H1 (cell line): ENCODE measurements around the gene RTN4RL1. TPM values are rescaled to one million over a fixed set of nuclear protein-coding genes. Genes with fewer than 3 reads are reported as not detected.

Source experiments
- CTCF ChIA-PET: fragments of 300-600 bp; sonication (Branson Sonifier 250); formaldehyde crosslinking; loops from one replicate; lab custom pipeline; 2021; ENCODE audit not compliant: partially characterized antibody; lab: Charles Lee
- POLR2A ChIA-PET: fragments of 300-600 bp; sonication (Branson Sonifier 250); formaldehyde crosslinking; loops from one replicate; lab custom pipeline; 2021; ENCODE audit warnings: inconsistent platforms; ENCODE audit not compliant: partially characterized antibody; lab: Charles Lee
- DNase-seq, 2 experiments: peaks; one replicate each; pipeline versions ENCODE4 v3.0.0 to v3.0.0-alpha.2; 2010 to 2022; ENCODE audit warnings: low spot score in 2 of 2, low read depth in 1 of 2, mixed read lengths in 1 of 2
- FAIRE-seq: peaks from 2 replicates; lab custom pipeline; 2011; peaks lifted over from hg19 to GRCh38; lab: Jason Lieb, UNC
- H2AFZ ChIP-seq: 2 replicates; pipeline ENCODE4 v1.8.1; 2012; ENCODE audit warnings: low read length, inconsistent platforms
- H2AK5ac ChIP-seq: 2 replicates; pipeline ENCODE4 v1.6.1; 2013; ENCODE audit warnings: low read depth, low read length
- H2BK120ac ChIP-seq: replicated peaks from 2 replicates; pipeline ENCODE3; 2013; ENCODE audit warnings: low read depth, low read length, inconsistent platforms
- H2BK12ac ChIP-seq: 2 replicates; pipeline ENCODE4 v1.6.1; 2013; ENCODE audit warnings: low read depth, low read length
- H2BK15ac ChIP-seq: 2 replicates; pipeline ENCODE4 v1.6.1; 2013; ENCODE audit warnings: low read length
- H2BK20ac ChIP-seq: 2 replicates; pipeline ENCODE4 v1.6.1; 2013; ENCODE audit warnings: low read length
- H2BK5ac ChIP-seq: 2 replicates; pipeline ENCODE4 v1.6.1; 2013; ENCODE audit warnings: low read depth, low read length
- H3K14ac ChIP-seq: 2 replicates; pipeline ENCODE4 v1.6.1; 2013; ENCODE audit warnings: inconsistent platforms; ENCODE audit not compliant: insufficient read length
- H3K18ac ChIP-seq: 2 replicates; pipeline ENCODE4 v1.6.1; 2013; ENCODE audit warnings: low read length; ENCODE audit errors: extremely low read depth
- H3K23ac ChIP-seq: 2 replicates; pipeline ENCODE4 v1.6.1; 2013; ENCODE audit warnings: inconsistent platforms; ENCODE audit not compliant: insufficient read length
- H3K23me2 ChIP-seq: 2 replicates; pipeline ENCODE4 v1.6.1; 2013; ENCODE audit warnings: low read depth, low read length
- H3K27ac ChIP-seq: 2 replicates; pipeline ENCODE4 v1.6.1; 2011; ENCODE audit warnings: low read depth, low read length, inconsistent platforms
- H3K27me3 ChIP-seq, 4 experiments: replicated peaks in 1 of 4; 1 replicate in 1 of 4; 2 replicates in 3 of 4; pipeline versions ENCODE4 v1.6.1 to v1.8.1; 2011 to 2013; ENCODE audit warnings: low read length in 3 of 4, mild to moderate bottlenecking in 3 of 4, inconsistent platforms in 2 of 4, mixed read lengths in 2 of 4, moderate library complexity in 1 of 4; ENCODE audit not compliant: control insufficient read depth in 3 of 4, insufficient read depth in 3 of 4; ENCODE audit errors: extremely low read depth in 1 of 4
- H3K36me3 ChIP-seq, 4 experiments: 2 replicates each; pipeline versions ENCODE4 v1.6.1 to v1.8.1; 2011 to 2013; ENCODE audit warnings: mild to moderate bottlenecking in 4 of 4, low read length in 3 of 4, moderate library complexity in 2 of 4, control low read depth in 1 of 4, inconsistent platforms in 1 of 4; ENCODE audit not compliant: insufficient read depth in 4 of 4, control insufficient read depth in 2 of 4
- H3K4ac ChIP-seq: replicated peaks from 2 replicates; pipeline ENCODE3; 2013; ENCODE audit warnings: low read length, low read depth, mixed read lengths, inconsistent platforms; ENCODE audit not compliant: insufficient read length
- H3K4me1 ChIP-seq, 4 experiments: replicated peaks in 1 of 4; 1 replicate in 1 of 4; 2 replicates in 3 of 4; pipeline versions ENCODE4 v1.6.1 to v1.8.1; 2011 to 2013; ENCODE audit warnings: low read length in 3 of 4, inconsistent platforms in 2 of 4, mixed read lengths in 1 of 4; ENCODE audit not compliant: insufficient read depth in 4 of 4, control insufficient read depth in 3 of 4
- H3K4me2 ChIP-seq, 2 experiments: 2 replicates each; pipeline versions ENCODE4 v1.6.1 to v1.8.1; 2011 to 2013; ENCODE audit warnings: low read depth in 2 of 2, low read length in 2 of 2, control low read depth in 1 of 2, inconsistent platforms in 1 of 2, mild to moderate bottlenecking in 1 of 2; ENCODE audit not compliant: insufficient read depth in 1 of 2
- H3K4me3 ChIP-seq, 4 experiments: fragments of 200-600, 300-600 bp in 1 of 4; sonication (generic), shearing (Covaris generic), sonication (Bioruptor Twin) in 1 of 4; 2 replicates each; pipeline versions ENCODE4 v1.5.1 to v1.8.1; 2011 to 2016; ENCODE audit warnings: low read length in 4 of 4, low read depth in 3 of 4, control low read depth in 2 of 4, inconsistent platforms in 2 of 4, mild to moderate bottlenecking in 2 of 4, mixed read lengths in 1 of 4, moderate library complexity in 1 of 4; ENCODE audit not compliant: insufficient read depth in 2 of 4; ENCODE audit errors: extremely low read depth in 1 of 4
- H3K56ac ChIP-seq: replicated peaks from 2 replicates; pipeline ENCODE3; 2013; ENCODE audit warnings: low read depth, mild to moderate bottlenecking, mixed read lengths, low read length, inconsistent platforms; ENCODE audit not compliant: insufficient read length
- H3K79me1 ChIP-seq: 2 replicates; pipeline ENCODE4 v1.6.1; 2013; ENCODE audit warnings: low read depth, low read length, control low read depth
- H3K79me2 ChIP-seq, 2 experiments: 2 replicates each; pipeline versions ENCODE4 v1.6.1 to v1.8.1; 2012 to 2013; ENCODE audit warnings: low read length in 2 of 2, mild to moderate bottlenecking in 2 of 2, inconsistent platforms in 1 of 2; ENCODE audit not compliant: insufficient read depth in 2 of 2, control insufficient read depth in 1 of 2
- H3K9ac ChIP-seq, 4 experiments: replicated peaks in 1 of 4; 1 replicate in 1 of 4; 2 replicates in 3 of 4; pipeline versions ENCODE4 v1.6.1 to v1.8.1; 2011 to 2013; ENCODE audit warnings: low read depth in 3 of 4, low read length in 3 of 4, control low read depth in 2 of 4, mild to moderate bottlenecking in 2 of 4, moderate library complexity in 2 of 4, inconsistent platforms in 1 of 4; ENCODE audit errors: extremely low read depth in 1 of 4
- H3K9me3 ChIP-seq, 2 experiments: 2 replicates each; pipeline versions ENCODE4 v1.6.1 to v1.8.1; 2012 to 2013; ENCODE audit warnings: mild to moderate bottlenecking in 2 of 2, moderate library complexity in 2 of 2, control low read depth in 1 of 2, inconsistent platforms in 1 of 2, low read depth in 1 of 2, low read length in 1 of 2, mixed read lengths in 1 of 2; ENCODE audit not compliant: insufficient read depth in 2 of 2
- H4K20me1 ChIP-seq, 2 experiments: replicated peaks in 1 of 2; 2 replicates each; pipeline versions ENCODE3 to v1.8.1; 2011 to 2013; ENCODE audit warnings: inconsistent platforms in 2 of 2, low read length in 2 of 2, mild to moderate bottlenecking in 1 of 2; ENCODE audit not compliant: insufficient read depth in 2 of 2, control insufficient read depth in 1 of 2
- H4K5ac ChIP-seq: 2 replicates; pipeline ENCODE4 v1.6.1; 2013; ENCODE audit warnings: low read length, low read depth, mixed read lengths, inconsistent platforms; ENCODE audit not compliant: insufficient read length
- H4K8ac ChIP-seq: 2 replicates; pipeline ENCODE4 v1.8.0; 2013; ENCODE audit warnings: mild to moderate bottlenecking, moderate library complexity, low read length, inconsistent platforms; ENCODE audit not compliant: insufficient read depth; ENCODE audit errors: extremely low read depth
- H4K91ac ChIP-seq: replicated peaks from 2 replicates; pipeline ENCODE3; 2013; ENCODE audit warnings: low read length, mixed read lengths, inconsistent platforms; ENCODE audit not compliant: insufficient read length
- HDAC2 ChIP-seq, 2 experiments: fragments of 300-600 bp in 1 of 2; sonication (generic) in 1 of 2; IDR thresholded peaks; 2 replicates each; pipeline ENCODE4 v1.6.1; 2011 to 2012; ENCODE audit warnings: low read depth in 2 of 2, low read length in 2 of 2, mild to moderate bottlenecking in 2 of 2, moderate library complexity in 2 of 2, borderline replicate concordance in 1 of 2, inconsistent platforms in 1 of 2
- KDM4A ChIP-seq: IDR thresholded peaks from one replicate; pipeline ENCODE4 v1.7.1; 2012; ENCODE audit warnings: low read depth, mild to moderate bottlenecking, moderate library complexity, low read length, inconsistent platforms; ENCODE audit not compliant: severe bottlenecking
- MAX ChIP-seq: IDR thresholded peaks from 2 replicates; pipeline ENCODE4 v1.6.1; 2012; ENCODE audit warnings: inconsistent platforms
- POLR2AphosphoS5 ChIP-seq: IDR thresholded peaks from 2 replicates; pipeline ENCODE4 v1.6.1; 2011; ENCODE audit warnings: low read depth, low read length
- RNF2 ChIP-seq: fragments of 200-900, 300-1000 bp; sonication (generic); IDR thresholded peaks from 2 replicates; pipeline ENCODE4 v1.7.1; 2016; ENCODE audit warnings: borderline replicate concordance, low read depth, mild to moderate bottlenecking, antibody characterized with exemption, low read length; ENCODE audit not compliant: poor library complexity, severe bottlenecking; ENCODE audit errors: missing control alignments
- SUZ12 ChIP-seq: fragments of 200-600 bp; sonication (generic); IDR thresholded peaks from 2 replicates; pipeline ENCODE4 v1.6.1; 2012; ENCODE audit warnings: mild to moderate bottlenecking, inconsistent platforms, low read length, moderate library complexity, mixed read lengths
- WGBS, 2 experiments: shearing (Covaris generic) in 1 of 2; methylation state at CpG; one replicate each; pipeline versions ENCODE4 v1.1.6 to v1.1.7; 2013 to 2015; ENCODE audit warnings: low lambda C conversion rate in 2 of 2, mixed read lengths in 2 of 2, inconsistent platforms in 1 of 2, low coverage in 1 of 2, missing lambda C conversion rate in 1 of 2; ENCODE audit not compliant: insufficient replicate concordance in 2 of 2, insufficient coverage in 1 of 2, insufficient read length in 1 of 2; ENCODE audit errors: extremely low coverage in 1 of 2, missing lambda C conversion rate in 1 of 2; 5-methylcytosine and 5-hydroxymethylcytosine counted together
- polyA plus RNA-seq, 7 experiments: library from polyadenylated mRNA; depleted of rRNA in 3 of 7; stranded (reverse) in 5 of 7; unstranded in 2 of 7; fragments of >200 nt in 5 of 7; fragments of 200-250 nt in 2 of 7; gene quantifications; 1 replicate in 5 of 7; 2 replicates in 1 of 7; 4 replicates in 1 of 7; pipeline versions ENCODE4 v1.2.1 to v1.2.3, GENCODE V29; 2011 to 2013; ENCODE audit warnings: missing spikeins in 2 of 7, mixed read lengths in 2 of 7
- total RNA-seq: library from RNA; stranded (reverse); fragmentation: NEBNext Ultra II Directional; extraction: Animal tissue kit (Norgen Biotek cat#: 25700); gene quantifications from 2 replicates; pipeline ENCODE4 v1.2.1, GENCODE V29; 2021

RTN4RL1 gene
- total and polyA plus RNA-seq, 2 of the 8 experiments (the other 6 are each of a cell fraction or from before 2014, with no cell fraction given) = 0.09 TPM; not detected in 1

GRCh38 chr17:1918346-1919162, 106.6 kb downstream of the RTN4RL1 start:
- Histone ChIP-seq H3K79me1 (no peaks in the 10 kb centered on the region), H3K27ac (no peak overlapping the region), H3K4me3 (no peak overlapping the region), H4K5ac (no peak overlapping the region), H3K4me2 (no peak overlapping the region), H3K18ac (no peak overlapping the region), H2AK5ac (no peak overlapping the region), H3K14ac (no peak overlapping the region), H2AFZ (no peak overlapping the region), H2BK5ac (no peak overlapping the region), H3K9ac (no peak overlapping the region), H4K8ac (no peak overlapping the region), H3K9me3 (no peaks in the 10 kb centered on the region), H4K91ac (no peak overlapping the region), H3K27me3 (peaks cover 0 to 3% (median 0%) of the 10 kb centered on the region in 4 experiments; a peak in 2 of 7 replicates), H3K79me2 (no peaks in the 10 kb centered on the region), H3K36me3 (no peaks in the 10 kb centered on the region), H2BK12ac (no peak overlapping the region), H2BK120ac (no peak overlapping the region), H4K20me1 (peaks cover 0 to 4% of the 10 kb centered on the region in 2 experiments), H3K56ac (no peak overlapping the region), H3K23ac (no peak overlapping the region), H3K4me1 (peaks cover 0 to 2% (median under 1%) of the 10 kb centered on the region in 4 experiments; a peak in 2 of 7 replicates), H3K23me2 (no peaks in the 10 kb centered on the region; the same call in 1 of the 2 replicates), H2BK15ac (no peak overlapping the region), H3K4ac (no peak overlapping the region), H2BK20ac (no peak overlapping the region)
- DNase-seq = no peak
- POLR2A ChIA-PET = no interaction called here
- TF ChIP-seq KDM4A (no peak), MAX (no peak), HDAC2 (IDR thresholded peaks at IDR 0.05; ENCODE audit: borderline replicate concordance in 1 of 2, low read depth in 2 of 2, low read length in 2 of 2) (no peak), SUZ12 (no peak), RNF2 (no peak), POLR2AphosphoS5 (no peak)
- CTCF ChIA-PET = interaction anchor here (1.0 to 3.5 kb wide), 3 partner anchors 8 to 128 kb away, joined by 4 to 20 read pairs (median 14); no protein-coding TSS in a partner anchor
- no peak for FAIRE-seq
- WGBS, 2 experiments = 91% methylated on average over 29 of the region's 29 CpGs; no CpG with 5 or more reads in 1 of the 2 experiments
